Gastrocnemius medialis (tissue), 4 donors: ENCODE results near the gene PLAAT4. TPM values are rescaled to one million over a fixed set of nuclear protein-coding genes. Genes with fewer than 3 reads are reported as not detected.

Source experiments
- ATAC-seq, 2 donors: fragments of 150-250 bp; one replicate each; pipeline ENCODE4 v1.9.1; 2016
- DNase-seq, 2 donors: peaks; one replicate each; pipeline ENCODE4 v3.0.0-alpha.2; 2019
- H3K27ac ChIP-seq, 4 donors: fragments of 200-600 bp; sonication (generic); 1 replicate in 1 of 4; 2 replicates in 3 of 4; pipeline ENCODE4 v1.5.1; 2016 to 2018; ENCODE audit warnings: mild to moderate bottlenecking in 2 of 4, moderate library complexity in 1 of 4
- H3K27me3 ChIP-seq, 3 donors: fragments of 200-600 bp; sonication (generic) in 2 of 3; 1 replicate in 1 of 3; 2 replicates in 2 of 3; pipeline versions ENCODE4 v1.5.1 to v1.6.0; 2016 to 2019; ENCODE audit warnings: mild to moderate bottlenecking in 1 of 3, moderate library complexity in 1 of 3
- H3K36me3 ChIP-seq, 2 donors: fragments of 200-600 bp; sonication (generic) in 1 of 2; one replicate each; pipeline ENCODE4 v1.5.1; 2017 to 2018
- H3K4me1 ChIP-seq, 2 donors: fragments of 200-600 bp; sonication (generic) in 1 of 2; one replicate each; pipeline ENCODE4 v1.5.1; 2016 to 2017; ENCODE audit warnings: mild to moderate bottlenecking in 2 of 2
- H3K4me3 ChIP-seq, 4 donors: fragments of 200-600 bp; sonication (generic) in 3 of 4; 1 replicate in 1 of 4; 2 replicates in 3 of 4; pipeline ENCODE4 v1.5.1; 2016 to 2019; ENCODE audit warnings: mild to moderate bottlenecking in 2 of 4
- H3K9me3 ChIP-seq, 3 donors: fragments of 200-600 bp; sonication (generic) in 2 of 3; 1 replicate in 1 of 3; 2 replicates in 2 of 3; pipeline ENCODE4 v1.5.1; 2016 to 2019
- POLR2A ChIP-seq, 2 donors: fragments of 450-650 bp; IDR thresholded peaks; one replicate each; pipeline ENCODE4 v1.6.1; 2017; ENCODE audit warnings: antibody characterized with exemption in 2 of 2, mild to moderate bottlenecking in 2 of 2, moderate library complexity in 2 of 2
- in situ Hi-C, 4 donors: fragments of 200-750 bp; cut with MboI; loops; one replicate each; pipeline versions ENCODE4 v1.15.0 to v1.8.0; 2017; ENCODE audit warnings: low sequenced_read_pairs in 4 of 4
- intact Hi-C: fragments of 100-400 bp; cut with DNase I; formaldehyde crosslinking; loops from one replicate; pipeline ENCODE4 v1.15.1; 2023; ENCODE audit warnings: low total_unique reads
- total RNA-seq, 4 donors: library from RNA; depleted of rRNA; stranded (reverse); fragments of >200 nt; gene quantifications; one replicate each; pipeline versions ENCODE4 v1.1.0 to v1.2.3, GENCODE V29; 2016
- TF ChIP-seq, protein P1 (sequence below), 5 experiments: fragments of 450-650 bp in 3 of 5; fragments of 200-600 bp in 2 of 5; sonication (generic) in 2 of 5; IDR thresholded peaks in 4 of 5; conservative IDR thresholded peaks in 1 of 5; 1 replicate in 4 of 5; 2 replicates in 1 of 5; pipeline ENCODE4 v1.5.1; 2016 to 2019; ENCODE audit warnings: antibody characterized with exemption in 5 of 5, mild to moderate bottlenecking in 3 of 5, moderate library complexity in 3 of 5

PLAAT4 gene
- total RNA-seq, 4 donors from 2014 or later: 3.1 to 13.2 (median 5.8) TPM

DNA sequence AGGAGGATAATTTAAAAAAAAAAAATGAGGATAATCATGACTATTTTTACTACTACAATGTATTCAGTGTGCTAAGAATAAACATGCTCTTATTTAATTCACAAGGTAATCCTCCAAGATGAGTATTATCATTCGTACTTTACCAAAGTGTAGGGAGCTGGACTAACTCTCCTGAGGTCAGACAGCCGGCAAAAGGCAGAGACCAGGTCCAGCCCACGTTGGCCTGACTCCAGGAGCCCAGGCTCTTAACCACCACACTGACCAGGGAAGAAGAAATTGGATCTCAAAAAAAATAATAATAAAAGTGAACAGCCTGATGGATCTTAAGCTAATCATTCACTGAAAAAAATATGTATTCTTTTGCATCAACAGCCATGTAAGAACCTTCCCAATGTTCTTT, 52.4 kb downstream of the PLAAT4 start:
- Histone ChIP-seq H3K27me3 (no peaks in the 10 kb centered on the region), H3K36me3 (peaks cover 0 to 54% of the 10 kb centered on the region in 2 donors), H3K9me3 (no peaks in the 10 kb centered on the region), H3K4me3 (no peak overlapping the region), H3K27ac (no peak overlapping the region), H3K4me1 (peaks cover 6 to 10% of the 10 kb centered on the region in 2 donors)
- DNase-seq (no peak), ATAC-seq (no peak)
- intact Hi-C loops (no loop called here), in situ Hi-C loops (no loop called here)
- no peak for TF ChIP-seq POLR2A (IDR thresholded peaks at IDR 0.05)
- TF ChIP-seq, protein P1, sequence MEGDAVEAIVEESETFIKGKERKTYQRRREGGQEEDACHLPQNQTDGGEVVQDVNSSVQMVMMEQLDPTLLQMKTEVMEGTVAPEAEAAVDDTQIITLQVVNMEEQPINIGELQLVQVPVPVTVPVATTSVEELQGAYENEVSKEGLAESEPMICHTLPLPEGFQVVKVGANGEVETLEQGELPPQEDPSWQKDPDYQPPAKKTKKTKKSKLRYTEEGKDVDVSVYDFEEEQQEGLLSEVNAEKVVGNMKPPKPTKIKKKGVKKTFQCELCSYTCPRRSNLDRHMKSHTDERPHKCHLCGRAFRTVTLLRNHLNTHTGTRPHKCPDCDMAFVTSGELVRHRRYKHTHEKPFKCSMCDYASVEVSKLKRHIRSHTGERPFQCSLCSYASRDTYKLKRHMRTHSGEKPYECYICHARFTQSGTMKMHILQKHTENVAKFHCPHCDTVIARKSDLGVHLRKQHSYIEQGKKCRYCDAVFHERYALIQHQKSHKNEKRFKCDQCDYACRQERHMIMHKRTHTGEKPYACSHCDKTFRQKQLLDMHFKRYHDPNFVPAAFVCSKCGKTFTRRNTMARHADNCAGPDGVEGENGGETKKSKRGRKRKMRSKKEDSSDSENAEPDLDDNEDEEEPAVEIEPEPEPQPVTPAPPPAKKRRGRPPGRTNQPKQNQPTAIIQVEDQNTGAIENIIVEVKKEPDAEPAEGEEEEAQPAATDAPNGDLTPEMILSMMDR (IDR thresholded peaks at IDR 0.05 in 4 of 5, conservative IDR thresholded peaks at IDR 0.05 in 1 of 5): no peak

DNA sequence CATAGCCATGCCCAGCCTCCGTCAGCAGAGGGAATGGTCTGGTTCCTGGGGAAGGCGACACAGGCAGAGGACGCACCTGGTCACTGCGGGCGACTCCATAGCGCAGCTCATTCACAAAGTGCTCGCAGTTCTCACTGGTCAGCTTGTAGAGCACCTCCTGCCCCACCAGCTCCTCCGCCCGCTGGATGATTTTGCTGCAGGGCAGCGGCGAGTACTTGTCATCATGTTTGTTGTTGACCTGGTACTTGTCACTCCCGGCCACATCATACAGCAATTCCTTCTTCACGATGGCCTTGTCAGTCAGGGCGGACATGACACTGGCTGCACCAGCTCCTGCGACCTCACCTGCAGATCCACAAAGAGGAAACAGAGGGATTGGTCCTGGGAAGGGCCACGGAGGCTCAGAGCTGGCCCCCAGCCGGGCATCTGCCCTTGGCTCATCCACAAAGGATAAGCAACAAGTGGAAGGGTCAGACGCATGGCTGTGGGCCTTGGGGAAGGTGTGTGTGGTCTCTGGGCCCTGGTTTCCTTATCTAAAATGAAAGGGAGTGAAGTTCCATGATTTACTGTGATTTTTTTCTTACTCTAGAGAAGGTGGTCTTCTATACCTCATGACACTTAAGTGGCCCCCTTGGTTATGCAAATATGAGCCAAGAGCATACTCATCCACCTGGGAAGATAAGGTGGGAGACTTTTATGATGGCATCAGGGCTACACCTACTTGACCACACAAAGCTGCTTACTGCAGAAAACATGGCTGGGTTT, 53.6 kb downstream of the PLAAT4 start:
- no peak for DNase-seq
- Histone ChIP-seq H3K4me1 (peaks cover 6 to 15% of the 10 kb centered on the region in 2 donors), H3K27ac (no peak overlapping the region), H3K27me3 (no peaks in the 10 kb centered on the region), H3K9me3 (no peaks in the 10 kb centered on the region), H3K36me3 (peaks cover 0 to 49% of the 10 kb centered on the region in 2 donors), H3K4me3 (no peak overlapping the region)
- in situ Hi-C loops (no loop called here), intact Hi-C loops (no loop called here)
- no peak for ATAC-seq
- TF ChIP-seq, protein P1 (IDR thresholded peaks at IDR 0.05 in 4 of 5, conservative IDR thresholded peaks at IDR 0.05 in 1 of 5): no peak
- no peak for TF ChIP-seq POLR2A (IDR thresholded peaks at IDR 0.05)

DNA sequence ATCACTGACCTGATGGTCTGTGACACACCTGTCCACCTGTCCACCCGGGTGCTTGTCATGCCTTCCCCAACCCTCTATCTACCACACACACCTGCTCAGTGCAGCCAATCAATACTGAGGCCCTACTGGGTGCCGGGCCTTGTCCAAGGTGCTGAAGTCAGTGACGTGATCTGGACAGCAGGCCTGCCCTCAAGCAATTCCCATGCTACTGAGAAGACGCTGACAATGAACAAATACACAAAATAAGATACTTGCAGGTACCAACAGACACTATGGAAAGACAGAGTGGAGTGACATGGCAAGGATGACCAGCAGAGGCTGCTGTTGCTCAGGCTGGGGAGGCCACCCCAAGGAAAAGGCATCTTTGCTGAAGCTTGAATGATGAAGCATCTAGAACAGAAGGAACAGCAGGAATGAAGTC, 56.4 kb downstream of the PLAAT4 start:
- no peaks in the 10 kb centered on the region for H3K27me3 ChIP-seq
- no peaks in the 10 kb centered on the region for H3K9me3 ChIP-seq
- in situ Hi-C loops (no loop called here), intact Hi-C loops (no loop called here)
- peak in 1 of 2 donors; percentile 37 for ATAC-seq
- H3K4me1 ChIP-seq: peaks cover 0 to 9% of the 10 kb centered on the region in 2 donors
- no peak overlapping the region for H3K27ac ChIP-seq
- TF ChIP-seq, protein P1 (IDR thresholded peaks at IDR 0.05 in 4 of 5, conservative IDR thresholded peaks at IDR 0.05 in 1 of 5): peak in 3 of 5 experiments; percentile 33 to 42 (median 38)
- TF ChIP-seq POLR2A (IDR thresholded peaks at IDR 0.05): no peak
- H3K36me3 ChIP-seq: peaks cover 0 to 53% of the 10 kb centered on the region in 2 donors
- no peak for DNase-seq
- no peak overlapping the region for H3K4me3 ChIP-seq

DNA sequence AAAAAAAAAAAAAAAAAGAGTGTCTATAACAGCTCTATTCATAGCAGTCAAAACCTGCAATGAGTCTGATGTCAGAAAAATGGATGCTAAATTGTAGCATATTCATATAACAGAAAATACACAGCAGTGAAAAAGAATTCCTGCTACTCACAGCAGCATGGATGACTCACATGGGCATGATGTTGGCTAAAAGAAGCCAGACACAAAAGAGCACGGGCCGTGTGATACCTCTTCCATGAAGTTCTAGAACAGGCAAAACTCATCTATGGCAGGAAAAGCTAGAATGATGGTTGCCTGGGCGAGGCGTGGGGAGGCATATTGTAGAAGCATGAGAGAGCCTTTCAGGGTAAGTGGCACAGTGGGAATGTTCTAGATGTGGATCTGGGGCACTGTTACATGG, 58.7 kb downstream of the PLAAT4 start:
- no peak for DNase-seq
- H3K4me3 ChIP-seq: no peak overlapping the region
- H3K36me3 ChIP-seq: peaks cover 0 to 45% of the 10 kb centered on the region in 2 donors

More for the DNA sequence above, 58.7 kb downstream of the PLAAT4 start:
- peaks cover 0 to 14% of the 10 kb centered on the region in 2 donors for H3K4me1 ChIP-seq
- TF ChIP-seq, protein P1 (IDR thresholded peaks at IDR 0.05 in 4 of 5, conservative IDR thresholded peaks at IDR 0.05 in 1 of 5): no peak
- no peak for TF ChIP-seq POLR2A (IDR thresholded peaks at IDR 0.05)
- intact Hi-C loops (loop anchor here (5.0 kb wide), 1 partner anchor 37 kb away; no protein-coding TSS in a partner anchor), in situ Hi-C loops (no loop called here)
- H3K27ac ChIP-seq: peak overlapping the region; percentile 18 to 53 (median 32)
- ATAC-seq: peak; percentile 40 to 78
- no peaks in the 10 kb centered on the region for H3K27me3 ChIP-seq
- no peaks in the 10 kb centered on the region for H3K9me3 ChIP-seq

Other genes with a start within 250 kb of the PLAAT4 start
- under 1 TPM in 1 of 4 donors, not detected in 3; 0.09 TPM for gene SLC22A9, start 167.0 kb upstream of the PLAAT4 start, total RNA-seq
- under 1 TPM in 1 of 4 donors, not detected in 3; 0.18 TPM for gene PLAAT5, start 45.6 kb upstream of the PLAAT4 start, total RNA-seq
- gene LGALS12, start 30.7 kb upstream of the PLAAT4 start, total RNA-seq: under 1 TPM in 2 of 4 donors, not detected in 2; 0.24 to 0.80 TPM
- gene PLAAT2, start 26.6 kb downstream of the PLAAT4 start, total RNA-seq: not detected
- 10 to 100 TPM; 58.0 to 76.5 (median 67.5) TPM for gene PLAAT3, start 77.6 kb downstream of the PLAAT4 start, total RNA-seq
- gene ATL3, start 134.6 kb downstream of the PLAAT4 start, total RNA-seq: 10 to 100 TPM; 10.2 to 16.5 (median 12.4) TPM
- gene RTN3, start 144.7 kb downstream of the PLAAT4 start, total RNA-seq: 100 to 1,000 TPM in 1 of 4 donors, 10 to 100 TPM in 3; 45.5 to 112 (median 86.0) TPM
- gene ZFTA, start 232.0 kb downstream of the PLAAT4 start, total RNA-seq: 10 to 100 TPM in 2 of 4 donors, 1 to 10 TPM in 2; 6.9 to 18.6 (median 11.8) TPM